ENCODE results near the gene NELL2.

- TF ChIP-seq, protein P1, sequence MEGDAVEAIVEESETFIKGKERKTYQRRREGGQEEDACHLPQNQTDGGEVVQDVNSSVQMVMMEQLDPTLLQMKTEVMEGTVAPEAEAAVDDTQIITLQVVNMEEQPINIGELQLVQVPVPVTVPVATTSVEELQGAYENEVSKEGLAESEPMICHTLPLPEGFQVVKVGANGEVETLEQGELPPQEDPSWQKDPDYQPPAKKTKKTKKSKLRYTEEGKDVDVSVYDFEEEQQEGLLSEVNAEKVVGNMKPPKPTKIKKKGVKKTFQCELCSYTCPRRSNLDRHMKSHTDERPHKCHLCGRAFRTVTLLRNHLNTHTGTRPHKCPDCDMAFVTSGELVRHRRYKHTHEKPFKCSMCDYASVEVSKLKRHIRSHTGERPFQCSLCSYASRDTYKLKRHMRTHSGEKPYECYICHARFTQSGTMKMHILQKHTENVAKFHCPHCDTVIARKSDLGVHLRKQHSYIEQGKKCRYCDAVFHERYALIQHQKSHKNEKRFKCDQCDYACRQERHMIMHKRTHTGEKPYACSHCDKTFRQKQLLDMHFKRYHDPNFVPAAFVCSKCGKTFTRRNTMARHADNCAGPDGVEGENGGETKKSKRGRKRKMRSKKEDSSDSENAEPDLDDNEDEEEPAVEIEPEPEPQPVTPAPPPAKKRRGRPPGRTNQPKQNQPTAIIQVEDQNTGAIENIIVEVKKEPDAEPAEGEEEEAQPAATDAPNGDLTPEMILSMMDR (IDR thresholded peaks at IDR 0.05) = no peak
- TF ChIP-seq POLR2AphosphoS5 (IDR thresholded peaks at IDR 0.05) = no peak
These were observed 306.0 kb downstream of the NELL2 start for GRCh38 chr12:44570036-44570583.
